ENCODE results near the gene FBXO27. TPM values are rescaled to one million over a fixed set of nuclear protein-coding genes. Genes with fewer than 3 reads are reported as not detected.

FBXO27 gene
- total and polyA plus RNA-seq, 8 donors = 3.3 to 11.9 (median 4.0) TPM

DNA sequence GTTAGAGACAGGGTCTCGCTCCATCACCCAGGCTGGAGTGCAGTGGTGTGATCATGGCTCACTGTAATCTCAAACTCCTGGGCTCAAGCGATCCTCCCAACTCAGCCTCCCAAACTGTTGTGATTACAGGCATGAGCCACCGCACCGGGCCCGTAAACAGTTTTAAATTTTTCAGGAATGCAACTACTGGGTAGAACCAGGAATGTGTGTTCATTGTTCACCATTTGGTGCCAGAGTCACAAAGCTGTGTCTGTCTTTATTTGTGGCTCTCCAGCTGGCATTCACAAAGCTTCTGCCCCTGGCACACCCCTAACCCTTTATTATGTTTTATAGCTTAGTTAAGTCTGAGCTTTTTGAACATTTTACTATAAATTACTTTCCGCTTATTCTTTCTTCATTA, 32.1 kb upstream of the FBXO27 start:
- Histone ChIP-seq H3K36me3 (no peaks in the 10 kb centered on the region), H3K4me1 (no peaks in the 10 kb centered on the region), H3K4me3 (no peak overlapping the region), H3K27ac (no peak overlapping the region), H3K27me3 (no peaks in the 10 kb centered on the region), H3K9me3 (no peaks in the 10 kb centered on the region)
- DNase-seq (no peak), ATAC-seq (no peak)
- intact Hi-C loops (cut with DNase I) = no loop called here
- TF ChIP-seq, protein P1, sequence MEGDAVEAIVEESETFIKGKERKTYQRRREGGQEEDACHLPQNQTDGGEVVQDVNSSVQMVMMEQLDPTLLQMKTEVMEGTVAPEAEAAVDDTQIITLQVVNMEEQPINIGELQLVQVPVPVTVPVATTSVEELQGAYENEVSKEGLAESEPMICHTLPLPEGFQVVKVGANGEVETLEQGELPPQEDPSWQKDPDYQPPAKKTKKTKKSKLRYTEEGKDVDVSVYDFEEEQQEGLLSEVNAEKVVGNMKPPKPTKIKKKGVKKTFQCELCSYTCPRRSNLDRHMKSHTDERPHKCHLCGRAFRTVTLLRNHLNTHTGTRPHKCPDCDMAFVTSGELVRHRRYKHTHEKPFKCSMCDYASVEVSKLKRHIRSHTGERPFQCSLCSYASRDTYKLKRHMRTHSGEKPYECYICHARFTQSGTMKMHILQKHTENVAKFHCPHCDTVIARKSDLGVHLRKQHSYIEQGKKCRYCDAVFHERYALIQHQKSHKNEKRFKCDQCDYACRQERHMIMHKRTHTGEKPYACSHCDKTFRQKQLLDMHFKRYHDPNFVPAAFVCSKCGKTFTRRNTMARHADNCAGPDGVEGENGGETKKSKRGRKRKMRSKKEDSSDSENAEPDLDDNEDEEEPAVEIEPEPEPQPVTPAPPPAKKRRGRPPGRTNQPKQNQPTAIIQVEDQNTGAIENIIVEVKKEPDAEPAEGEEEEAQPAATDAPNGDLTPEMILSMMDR (IDR thresholded peaks at IDR 0.05) = no peak

DNA sequence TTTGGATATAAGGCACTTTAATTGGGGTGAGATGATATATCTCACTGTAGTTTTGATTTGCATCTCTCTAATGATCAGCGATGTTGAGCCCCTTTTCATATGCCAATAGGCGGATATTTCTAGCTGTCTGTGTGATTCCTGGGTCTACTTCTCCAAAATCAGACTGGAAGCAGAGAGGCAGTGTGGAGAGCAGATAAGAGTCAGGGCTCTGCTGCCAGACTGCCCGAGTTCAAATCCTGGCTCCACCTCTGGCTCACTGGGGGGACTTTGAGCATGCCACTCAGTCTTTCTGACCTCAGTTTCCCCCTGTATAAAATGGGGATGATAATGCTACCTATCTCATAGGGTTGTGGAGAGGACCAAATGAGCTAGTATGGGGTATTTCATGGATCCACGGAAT, 27.8 kb upstream of the FBXO27 start:
- H3K4me1 ChIP-seq = no peaks in the 10 kb centered on the region
- intact Hi-C loops (cut with DNase I) = no loop called here
- DNase-seq (no peak), ATAC-seq (no peak)
- no peaks in the 10 kb centered on the region for H3K27me3 ChIP-seq
- no peak overlapping the region for H3K4me3 ChIP-seq
- H3K36me3 ChIP-seq = no peaks in the 10 kb centered on the region
- no peak overlapping the region for H3K27ac ChIP-seq
- H3K9me3 ChIP-seq = no peaks in the 10 kb centered on the region
- TF ChIP-seq, protein P1 (IDR thresholded peaks at IDR 0.05) = no peak

DNA sequence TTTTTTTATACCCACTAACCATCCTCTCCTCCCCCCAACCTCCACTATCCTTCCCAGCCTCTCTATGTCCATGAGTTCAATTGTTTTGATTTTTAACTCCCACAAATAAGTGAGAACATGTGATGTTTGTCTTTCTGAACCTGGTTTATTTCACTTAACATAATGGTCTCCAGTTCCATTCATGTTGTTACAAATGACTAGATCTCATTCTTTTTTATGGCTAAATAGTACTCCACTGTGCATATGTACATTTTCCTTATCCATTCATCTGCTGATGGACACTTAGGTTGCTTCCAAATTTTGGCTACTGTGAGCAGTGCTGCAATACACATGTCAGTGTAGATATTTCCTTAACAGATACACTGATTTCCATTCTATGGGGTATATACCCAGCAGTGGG, 27.0 kb upstream of the FBXO27 start:
- no peaks in the 10 kb centered on the region for H3K27me3 ChIP-seq
- DNase-seq (no peak), ATAC-seq (no peak)
- no peak overlapping the region for H3K27ac ChIP-seq
- intact Hi-C loops (cut with DNase I) = no loop called here
- no peaks in the 10 kb centered on the region for H3K9me3 ChIP-seq
- no peaks in the 10 kb centered on the region for H3K36me3 ChIP-seq
- TF ChIP-seq, protein P1 (IDR thresholded peaks at IDR 0.05) = no peak
- no peaks in the 10 kb centered on the region for H3K4me1 ChIP-seq
- H3K4me3 ChIP-seq = no peak overlapping the region

DNA sequence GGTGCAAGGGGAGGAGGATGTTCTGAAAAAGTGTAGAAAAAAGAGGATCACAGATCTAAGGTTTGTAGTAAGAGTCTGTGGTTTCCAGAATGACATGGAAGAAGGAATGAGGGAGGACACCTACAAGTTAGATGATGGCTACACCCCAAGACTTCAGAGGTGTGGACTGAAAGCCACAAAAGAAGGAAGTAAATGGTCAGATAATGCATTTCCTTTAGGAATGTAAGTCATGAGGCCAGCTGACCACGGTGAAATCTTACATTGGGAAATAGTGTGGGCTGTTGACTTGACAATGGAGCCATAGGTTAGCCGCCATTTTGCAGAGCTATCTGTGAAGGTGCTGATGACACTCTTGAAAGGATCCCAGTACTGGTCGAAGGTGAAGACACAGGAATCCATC, 25.3 kb upstream of the FBXO27 start:
- no peak overlapping the region for H3K27ac ChIP-seq
- H3K36me3 ChIP-seq = no peaks in the 10 kb centered on the region
- no peaks in the 10 kb centered on the region for H3K4me1 ChIP-seq
- H3K9me3 ChIP-seq = no peaks in the 10 kb centered on the region
- ATAC-seq = no peak
- no peak overlapping the region for H3K4me3 ChIP-seq
- no peaks in the 10 kb centered on the region for H3K27me3 ChIP-seq
- no peak for DNase-seq
- TF ChIP-seq, protein P1 (IDR thresholded peaks at IDR 0.05) = no peak
- intact Hi-C loops (cut with DNase I) = no loop called here

DNA sequence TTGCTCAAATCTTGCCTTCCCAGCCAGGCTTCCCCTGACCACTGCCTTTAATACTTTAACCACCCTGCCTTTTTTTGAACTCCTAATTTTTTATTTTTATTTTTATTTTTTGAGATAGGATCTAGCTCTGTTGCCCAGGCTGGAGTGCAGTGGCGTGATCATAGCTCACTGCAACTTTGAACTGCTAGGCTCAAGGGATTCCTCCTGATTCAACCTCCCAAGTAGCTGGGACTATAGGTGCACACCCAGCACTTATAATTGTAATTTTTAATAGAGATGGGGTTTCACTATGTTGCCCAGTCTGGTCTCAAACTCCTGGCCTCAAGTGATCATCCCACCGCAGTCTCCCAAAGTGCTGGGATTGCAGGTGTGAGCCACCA, 21.7 kb upstream of the FBXO27 start:
- no peaks in the 10 kb centered on the region for H3K27me3 ChIP-seq
- H3K36me3 ChIP-seq = no peaks in the 10 kb centered on the region
- H3K4me3 ChIP-seq = no peak overlapping the region
- no peaks in the 10 kb centered on the region for H3K9me3 ChIP-seq
- no peaks in the 10 kb centered on the region for H3K4me1 ChIP-seq
- no peak for ATAC-seq
- intact Hi-C loops (cut with DNase I) = no loop called here
- TF ChIP-seq, protein P1 (IDR thresholded peaks at IDR 0.05) = no peak
- H3K27ac ChIP-seq = no peak overlapping the region
- DNase-seq = no peak
